GM18505 (cell line): Measurements from ENCODE around the gene HLA-C.
"Not testable (repeated sequence)": the region's sequence is repeated elsewhere in the genome, so short reads cannot be mapped to it uniquely, and the experiment has no call there.

Experiments
- ATAC-seq: cut with Tn5 transposase; IDR thresholded peaks from one replicate; pipeline ENCODE4 v1.9.1; 2021; ENCODE audit not compliant: unreplicated experiment
- POLR2A ChIP-seq: IDR thresholded peaks from 4 replicates; pipeline ENCODE4 v1.6.1; 2011; ENCODE audit warnings: borderline replicate concordance; ENCODE audit not compliant: insufficient read depth, insufficient read length; ENCODE audit errors: extremely low read depth

HLA-C gene

DNA sequence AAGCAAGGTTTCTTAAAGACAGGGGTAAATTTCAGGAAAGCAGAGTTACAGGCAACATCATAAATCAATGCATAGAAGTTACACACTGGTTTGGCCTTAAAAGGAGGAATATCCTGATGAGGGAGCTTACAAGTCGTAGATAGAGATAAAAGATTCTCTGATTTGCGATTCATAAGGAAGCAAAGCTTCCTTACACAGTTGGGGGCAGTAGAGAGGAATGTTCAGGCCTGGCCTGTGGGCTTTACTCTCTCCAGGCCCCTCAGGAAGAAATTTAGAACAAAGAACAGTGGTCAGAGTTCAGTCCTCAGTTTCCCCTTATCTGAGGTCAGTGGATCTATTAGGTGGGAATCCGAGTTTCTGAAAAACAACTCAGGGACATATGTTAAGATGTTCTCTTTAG lies 19.3 kb downstream of the HLA-C start:
- ATAC-seq, result no peak
- TF ChIP-seq POLR2A, result no peak

DNA sequence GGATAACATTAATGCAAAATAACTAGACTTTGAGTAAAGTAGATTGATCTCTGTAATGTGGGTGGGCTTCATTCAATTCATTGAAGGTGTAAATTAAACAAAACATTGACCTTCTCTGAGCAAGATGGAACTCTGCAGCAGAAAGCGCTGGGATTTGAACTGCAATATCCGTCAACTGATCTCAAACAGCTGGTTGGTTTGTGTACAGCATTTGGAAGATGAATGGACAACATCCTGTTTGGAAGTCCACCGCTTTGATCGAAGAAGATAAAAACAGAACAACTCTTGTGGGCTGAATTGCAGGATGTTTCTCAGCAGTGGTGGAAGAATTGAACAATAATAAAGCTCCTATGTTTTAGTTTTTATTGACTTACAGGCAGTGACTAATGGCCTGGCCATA lies 20.6 kb downstream of the HLA-C start:
- TF ChIP-seq POLR2A, result no peak
- ATAC-seq, result no peak

DNA sequence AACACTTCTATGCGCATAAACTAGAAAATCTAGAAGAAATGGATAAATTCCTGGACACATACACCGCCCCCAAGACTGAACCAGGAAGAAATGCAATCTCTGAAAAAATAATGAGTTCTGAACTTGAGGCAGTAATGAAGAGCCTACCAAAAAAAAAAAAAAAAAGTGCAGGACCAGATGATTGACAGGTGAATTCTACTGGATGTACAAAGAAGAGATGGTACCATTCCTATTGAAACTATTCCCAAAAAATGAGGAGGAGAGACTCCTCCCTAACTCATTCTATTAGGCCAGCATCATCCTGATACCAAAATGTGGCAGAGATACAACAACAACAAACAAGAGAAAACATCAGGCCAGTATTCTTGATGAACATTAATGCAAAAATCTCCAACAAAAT lies 22.7 kb downstream of the HLA-C start:
- TF ChIP-seq POLR2A, result no peak
- no peak for ATAC-seq

DNA sequence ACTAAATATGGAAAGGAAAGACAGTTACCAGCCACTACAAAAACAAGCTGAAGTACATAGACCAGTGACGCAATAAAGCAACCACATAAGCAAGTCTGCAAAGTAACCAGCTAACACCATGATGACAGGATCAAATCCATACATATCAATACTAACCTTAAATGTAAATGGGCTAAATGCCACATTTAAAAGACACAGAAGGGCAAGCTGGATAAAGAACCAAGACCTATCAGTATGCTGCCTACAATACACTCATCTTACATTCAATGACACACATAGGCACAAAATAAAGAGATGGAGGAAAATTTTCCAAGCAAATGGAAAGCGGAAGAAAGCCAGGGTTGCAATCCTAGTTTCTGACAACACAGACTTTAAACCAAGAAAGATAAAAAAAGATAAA lies 24.1 kb downstream of the HLA-C start:
- TF ChIP-seq POLR2A, result no peak
- ATAC-seq, result no peak

DNA sequence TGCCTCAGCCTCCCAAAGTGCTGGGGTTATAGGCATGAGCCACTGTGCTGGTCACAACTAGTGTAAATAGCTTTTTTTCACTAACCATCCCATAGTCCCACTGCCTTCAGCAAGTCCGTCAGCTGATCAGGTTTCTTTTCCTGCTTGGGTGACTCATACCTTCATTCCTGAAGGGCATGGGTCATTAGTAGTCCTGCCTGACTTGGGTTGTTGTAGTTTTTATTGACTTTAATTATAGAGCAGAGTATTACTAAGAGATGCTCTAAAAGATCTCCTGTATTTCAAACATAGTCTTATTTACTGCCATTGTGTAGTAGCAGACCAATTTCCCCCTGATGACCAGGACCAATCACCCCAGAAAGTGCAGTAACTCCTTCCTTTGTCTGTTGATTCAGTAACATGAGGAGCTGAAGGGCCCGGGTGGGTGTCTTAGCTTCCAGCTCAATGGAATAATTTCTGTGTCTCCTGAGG lies 25.8 kb downstream of the HLA-C start:
- no peak for ATAC-seq
- TF ChIP-seq POLR2A, result no peak

DNA sequence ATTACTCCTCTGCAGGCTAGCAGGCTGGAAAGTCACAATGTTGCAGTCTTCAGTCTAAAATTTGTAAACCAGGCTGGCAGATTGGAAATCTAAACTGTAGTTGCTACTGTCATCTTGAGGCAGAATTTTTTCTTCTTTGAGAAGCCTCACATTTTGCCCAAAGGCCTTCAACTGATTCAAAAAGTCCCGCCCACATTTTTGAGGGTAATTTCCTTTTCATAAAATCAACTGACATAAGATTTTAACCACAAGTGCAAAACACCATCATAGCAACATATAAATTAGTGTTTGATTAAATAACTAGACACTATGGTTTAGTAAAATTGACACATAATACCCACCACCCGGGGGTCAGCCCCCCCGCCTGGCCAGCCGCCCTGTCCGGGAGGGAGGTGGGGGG lies 28.4 kb downstream of the HLA-C start:
- ATAC-seq, result no peak
- TF ChIP-seq POLR2A, result no peak

DNA sequence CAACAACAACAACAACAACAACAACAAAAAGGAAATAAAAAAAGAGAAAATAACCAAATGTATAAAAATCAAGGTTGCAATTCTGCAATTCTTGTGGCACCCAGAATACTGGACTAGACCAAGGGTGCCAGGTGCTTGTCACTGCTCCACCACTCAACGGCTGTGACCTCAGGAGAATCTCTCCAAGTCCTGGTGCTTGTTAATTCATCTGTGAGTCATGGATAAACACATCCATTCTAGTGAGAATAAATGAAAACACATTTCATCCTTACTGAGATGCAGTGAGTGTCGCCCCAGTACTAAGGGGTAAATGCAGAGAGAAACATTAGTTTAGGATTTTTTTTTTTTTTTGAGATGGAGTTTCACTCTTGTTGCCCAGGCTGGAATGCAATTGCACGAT lies 32.0 kb downstream of the HLA-C start:
- TF ChIP-seq POLR2A, result no peak

DNA sequence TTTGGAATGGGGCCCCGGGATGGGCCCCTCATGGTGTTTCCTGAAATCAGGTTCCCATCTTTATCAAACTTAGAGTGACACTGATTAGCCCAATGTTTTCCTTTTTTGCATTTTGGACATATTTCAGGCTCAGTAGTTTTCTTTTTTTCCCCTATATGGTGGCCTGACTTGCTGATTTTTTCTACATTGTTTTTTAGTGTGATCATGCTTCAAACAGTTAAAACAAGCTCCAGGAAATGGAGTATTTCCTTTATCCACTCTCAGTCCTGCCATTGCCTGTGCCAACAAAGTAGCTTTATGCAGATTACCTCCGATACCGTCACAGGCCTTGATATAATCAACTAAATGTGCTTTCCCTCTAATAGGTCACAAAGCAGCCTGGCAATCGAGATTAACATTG lies 37.8 kb downstream of the HLA-C start:
- ATAC-seq, result not testable (repeated sequence)

More for the DNA sequence above, 32.0 kb downstream of the HLA-C start:
- ATAC-seq, result no peak

DNA sequence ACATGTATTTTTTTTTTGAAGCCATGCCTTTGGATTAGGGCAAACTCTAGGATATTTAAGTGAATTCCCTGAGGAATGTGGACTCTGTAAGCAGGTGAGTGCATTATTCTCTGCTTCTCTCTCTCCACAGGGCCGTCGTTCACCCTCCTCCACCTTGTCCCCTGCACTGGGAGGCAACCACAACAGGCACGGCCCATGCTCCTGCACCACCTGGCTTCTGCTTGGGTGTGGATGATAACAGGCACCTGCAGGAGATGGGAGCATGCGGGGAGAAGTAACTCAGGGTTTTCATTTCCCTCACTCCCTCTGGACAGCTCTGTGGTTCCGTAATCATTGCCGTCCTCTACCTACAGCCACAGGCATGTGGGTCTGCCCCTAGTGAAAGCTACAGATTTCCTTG lies 43.4 kb downstream of the HLA-C start:
- TF ChIP-seq POLR2A, result no peak
- ATAC-seq, result no peak

DNA sequence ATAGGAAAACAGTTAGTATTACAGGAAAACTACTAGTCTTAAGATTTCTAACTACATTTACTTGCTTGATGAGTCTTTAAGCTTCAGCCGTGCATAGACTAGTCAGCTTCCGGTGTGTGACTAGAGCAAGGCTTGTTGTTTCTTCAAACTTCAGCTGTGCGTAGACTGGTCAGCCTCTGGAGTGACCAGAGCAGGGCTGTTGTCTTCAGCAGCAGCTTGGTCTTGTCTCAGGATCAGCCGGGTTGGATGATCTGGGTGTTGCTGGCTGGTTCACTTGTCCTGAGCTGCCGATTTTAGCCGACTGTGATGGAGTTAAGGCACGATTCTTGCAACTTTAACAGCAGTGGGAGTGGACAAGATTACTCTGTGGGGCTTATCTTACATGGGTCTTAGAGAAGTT lies 44.7 kb downstream of the HLA-C start:
- no peak for TF ChIP-seq POLR2A
- ATAC-seq, result no peak

DNA sequence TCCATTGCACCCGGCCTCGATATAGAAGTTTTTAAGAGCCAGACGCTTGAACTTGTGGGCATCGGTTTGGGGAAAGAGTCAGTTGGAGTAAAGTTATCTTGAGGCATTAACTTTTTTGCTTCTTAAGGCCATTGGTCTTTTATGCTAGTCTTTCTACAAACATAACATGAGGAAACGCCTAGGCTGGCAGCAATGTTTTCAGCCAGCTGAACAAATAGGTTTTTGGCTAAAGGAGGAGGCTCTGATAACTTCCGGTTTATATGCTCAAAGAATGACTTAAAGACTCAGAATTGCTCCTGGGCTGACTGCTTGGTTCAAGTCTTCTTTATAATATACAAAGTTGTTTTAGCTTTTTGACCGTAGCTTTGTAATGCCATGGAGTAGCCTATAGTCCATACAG lies 46.2 kb downstream of the HLA-C start:
- ATAC-seq, result no peak
- no peak for TF ChIP-seq POLR2A

DNA sequence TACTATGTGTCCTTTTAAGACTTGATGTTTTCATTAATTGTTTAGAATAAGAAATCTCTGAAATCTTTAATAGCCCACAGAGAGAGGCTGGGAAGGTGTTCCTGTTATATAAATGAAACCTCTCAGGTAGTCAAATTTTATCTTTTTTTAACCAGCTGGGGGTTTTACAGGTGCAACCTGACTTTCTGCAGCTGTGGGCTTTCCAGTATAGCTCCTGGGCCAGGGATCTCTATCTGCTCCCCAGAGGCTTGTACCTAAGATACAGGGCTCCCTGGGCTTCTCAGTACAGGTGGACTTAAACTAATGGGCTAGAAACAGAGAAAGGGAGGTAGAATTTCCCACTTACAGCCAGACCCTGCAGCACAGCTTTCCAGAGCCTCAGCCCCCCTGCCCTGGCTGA lies 49.4 kb downstream of the HLA-C start:
- TF ChIP-seq POLR2A, result no peak

More for the DNA sequence above, 49.4 kb downstream of the HLA-C start:
- ATAC-seq, result no peak
